NCI-H774 (cell line): ENCODE results near the gene ZNF691.
"Not testable (repeated sequence)": the region's sequence is repeated elsewhere in the genome, so short reads cannot be mapped to it uniquely, and the experiment has no call there.

Source experiments
- DNase-seq: peaks from one replicate; lab custom pipeline; 2025; lab: John Stamatoyannopoulos, UW

The ZNF691 gene

DNA sequence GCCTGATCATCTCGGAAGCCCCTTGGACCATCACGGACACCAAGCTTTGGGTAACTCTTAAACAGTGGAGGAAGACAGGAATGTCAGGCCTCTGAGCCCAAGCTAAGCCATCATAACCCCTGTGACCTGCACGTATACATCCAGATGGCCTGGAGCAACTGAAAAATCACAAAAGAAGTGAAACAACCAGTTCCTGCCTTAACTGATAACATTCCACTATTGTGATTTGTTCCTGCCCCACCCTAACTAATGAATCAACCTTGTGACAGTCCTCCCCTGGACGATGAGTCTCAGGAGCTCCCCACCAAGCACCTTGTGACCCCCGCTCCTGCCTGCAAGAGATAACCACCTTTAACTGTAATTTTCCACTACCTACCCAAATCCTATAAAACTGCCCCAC is 13.0 kb downstream of the ZNF691 start:
- DNase-seq, result not testable (repeated sequence)

DNA sequence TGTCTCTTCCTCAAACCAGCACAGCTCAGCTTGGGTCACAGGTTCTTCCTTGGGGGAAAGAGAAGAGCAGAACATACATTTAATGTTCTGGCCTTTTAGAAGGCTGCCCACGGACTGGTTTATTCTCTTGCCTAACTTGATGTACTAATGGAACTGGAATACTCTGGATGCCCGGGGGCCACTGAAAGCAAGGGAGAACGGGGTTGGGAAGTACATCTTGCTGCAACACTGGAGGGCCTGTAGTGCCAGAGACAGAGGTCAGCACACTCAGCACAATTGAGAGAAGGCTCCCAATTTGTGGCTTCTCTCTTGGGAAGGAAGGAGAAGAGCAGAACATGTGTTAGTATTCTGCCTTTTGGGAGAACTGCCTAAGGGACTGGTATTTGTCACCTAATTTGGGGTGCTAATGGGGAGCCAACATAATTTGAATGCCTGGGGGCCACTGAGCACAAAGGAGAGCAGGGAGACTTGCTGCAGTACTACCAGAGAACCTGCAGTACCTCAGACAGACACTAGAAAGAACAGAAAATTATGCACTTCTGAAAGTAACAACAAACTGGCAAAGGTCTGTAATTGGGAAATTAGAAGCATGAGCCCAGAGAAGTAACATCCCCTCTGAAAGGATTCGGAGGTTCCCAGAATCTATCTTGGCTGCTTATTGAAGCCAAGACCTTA is 14.1 kb downstream of the ZNF691 start:
- no peak for DNase-seq

DNA sequence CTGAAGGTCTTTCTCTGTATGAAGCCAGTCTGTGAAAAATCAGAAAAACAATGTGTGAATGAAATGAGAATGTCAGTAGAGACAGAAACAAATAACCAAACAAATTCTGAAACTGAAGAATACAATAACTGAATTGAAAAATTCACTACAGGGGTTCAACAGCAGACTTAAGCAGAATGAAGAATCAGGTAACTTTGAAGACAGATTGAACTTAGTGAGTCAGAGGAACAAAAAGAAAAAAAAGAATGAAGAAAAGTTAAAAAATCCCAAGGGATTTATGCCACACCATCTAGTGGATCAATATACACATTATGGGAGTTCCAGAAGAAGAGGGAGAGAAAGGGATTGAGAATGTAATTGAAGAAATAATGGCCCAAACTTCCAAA is 14.6 kb downstream of the ZNF691 start:
- no peak for DNase-seq

DNA sequence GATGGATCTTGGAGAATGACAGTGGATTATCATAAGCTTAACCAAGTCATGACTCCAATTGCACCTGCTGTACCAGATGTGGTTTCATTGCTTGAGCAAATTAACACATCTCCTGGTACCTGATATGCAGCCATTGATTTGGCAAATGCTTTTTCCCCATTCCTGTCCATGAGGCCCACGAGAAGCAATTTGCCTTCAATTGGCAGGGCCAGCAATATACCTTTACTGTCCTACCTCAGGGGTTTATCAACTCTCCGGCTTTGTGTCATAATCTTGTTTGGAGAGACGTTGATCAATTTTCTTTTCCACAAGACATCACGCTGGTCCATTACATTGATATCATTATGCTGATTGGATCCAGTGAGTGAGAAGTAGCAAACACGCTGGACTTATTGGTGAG is 20.1 kb downstream of the ZNF691 start:
- DNase-seq, result no peak

DNA sequence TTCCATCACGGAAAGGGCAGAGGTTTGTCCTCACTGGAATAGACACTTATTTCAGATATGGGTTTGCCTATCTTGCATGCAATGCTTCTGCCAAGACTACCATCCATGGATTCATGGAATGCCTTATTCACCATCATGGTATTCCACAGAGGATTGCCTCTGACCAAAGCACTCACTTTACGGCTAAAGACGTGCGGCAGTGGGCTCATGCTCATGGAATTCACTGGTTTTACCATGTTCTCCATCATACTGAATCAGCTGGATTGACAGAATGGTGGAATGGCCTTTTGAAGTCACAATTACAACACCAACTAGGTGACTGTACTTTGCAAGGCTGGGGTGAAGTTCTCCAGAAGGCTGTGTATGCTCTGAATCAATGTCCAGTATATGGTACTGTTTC is 22.1 kb downstream of the ZNF691 start:
- DNase-seq, result not testable (repeated sequence)

DNA sequence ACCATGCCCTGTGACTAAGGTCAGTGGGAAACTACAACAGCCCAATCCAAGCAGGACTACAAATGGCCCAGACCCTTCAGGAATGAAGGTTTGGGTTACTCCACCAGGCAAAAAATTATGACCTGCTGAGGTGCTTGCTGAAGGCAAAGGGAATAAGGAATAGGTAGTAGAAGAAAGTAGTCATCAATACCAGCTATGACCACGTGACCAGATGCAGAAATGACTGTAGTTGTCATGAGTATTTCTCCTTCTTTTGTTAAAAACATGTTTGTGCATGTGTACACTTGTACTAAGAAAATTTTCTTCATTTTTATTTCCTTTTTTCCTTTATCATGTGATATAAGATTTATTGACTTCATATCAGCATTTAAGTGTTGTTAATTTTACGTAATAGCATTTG is 22.8 kb downstream of the ZNF691 start:
- not testable (repeated sequence) for DNase-seq

DNA sequence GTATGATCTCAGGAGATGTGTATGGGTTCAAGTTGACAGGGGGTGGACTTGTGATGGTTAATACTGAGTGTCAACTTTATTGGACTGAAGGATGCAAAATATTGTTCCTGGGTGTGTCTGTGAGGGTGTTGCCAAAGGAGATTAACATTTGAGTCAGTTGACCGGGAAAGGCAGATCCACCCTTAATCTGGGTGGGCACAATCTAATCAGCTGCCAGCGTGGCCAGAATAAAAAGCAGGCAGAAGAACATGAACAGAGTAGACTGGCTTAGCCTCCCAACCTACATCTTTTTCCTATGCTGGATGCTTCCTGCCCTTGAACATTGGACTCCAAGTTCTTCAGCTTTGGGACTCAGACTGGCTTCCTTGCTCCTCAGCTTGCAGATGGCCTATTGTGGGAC is 23.3 kb downstream of the ZNF691 start:
- DNase-seq, result not testable (repeated sequence)

DNA sequence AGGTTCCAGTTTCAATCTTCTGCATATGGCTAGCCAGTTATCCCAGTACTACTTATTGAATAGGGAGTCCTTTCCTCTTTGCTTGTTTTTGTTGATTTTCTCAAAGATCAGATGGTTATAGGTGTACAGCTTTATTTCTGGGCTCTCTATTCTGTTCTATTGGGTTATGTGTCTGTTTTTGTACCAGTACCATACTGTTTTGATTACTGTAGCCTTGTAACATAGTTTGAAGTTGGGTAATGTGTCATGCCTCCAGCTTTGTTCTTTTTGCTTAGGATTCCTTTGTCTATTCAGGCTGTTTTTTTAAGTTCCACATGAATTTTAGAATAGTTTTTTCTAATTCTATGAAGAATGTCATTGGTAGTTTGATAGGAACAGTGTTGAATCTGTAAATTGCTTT is 26.7 kb downstream of the ZNF691 start:
- not testable (repeated sequence) for DNase-seq

DNA sequence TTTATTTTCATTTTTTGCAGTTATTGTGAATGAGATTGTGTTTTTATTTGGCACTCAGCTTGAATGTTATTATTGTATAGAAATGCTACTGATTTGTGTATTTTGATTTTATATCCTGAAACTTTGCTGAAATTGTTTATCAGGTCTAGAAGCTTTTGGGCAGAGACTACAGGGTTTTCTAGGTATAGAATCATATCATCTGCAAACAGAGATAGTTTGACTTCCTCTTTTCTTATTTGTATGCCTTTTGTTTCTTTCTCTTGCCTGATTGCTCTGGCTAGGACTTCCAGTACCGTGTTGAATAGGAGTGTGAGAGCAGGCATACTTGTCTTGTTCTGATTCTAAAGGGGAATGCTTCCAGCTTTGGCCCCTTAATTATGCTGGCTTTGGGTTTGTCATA is 27.3 kb downstream of the ZNF691 start:
- no peak for DNase-seq

DNA sequence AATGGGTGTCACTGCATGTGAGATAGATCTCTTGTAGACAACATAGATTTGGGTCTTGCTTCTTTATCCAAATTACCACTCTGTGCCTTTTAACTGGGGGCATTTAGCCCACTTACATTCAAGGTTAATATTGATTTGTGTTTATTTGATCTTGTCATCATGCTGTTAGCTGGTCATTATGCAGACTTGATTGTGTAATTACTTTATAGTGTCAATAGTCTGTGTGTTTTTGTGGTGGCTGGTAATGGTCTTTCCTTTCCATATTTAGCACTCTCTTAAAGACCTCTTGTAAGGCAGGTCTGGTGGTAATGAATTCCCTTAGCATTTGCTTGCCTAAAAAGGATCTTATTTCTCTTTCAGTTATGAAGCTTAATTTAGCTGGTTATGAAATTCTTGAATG is 29.6 kb downstream of the ZNF691 start:
- DNase-seq, result peak; percentile 54

DNA sequence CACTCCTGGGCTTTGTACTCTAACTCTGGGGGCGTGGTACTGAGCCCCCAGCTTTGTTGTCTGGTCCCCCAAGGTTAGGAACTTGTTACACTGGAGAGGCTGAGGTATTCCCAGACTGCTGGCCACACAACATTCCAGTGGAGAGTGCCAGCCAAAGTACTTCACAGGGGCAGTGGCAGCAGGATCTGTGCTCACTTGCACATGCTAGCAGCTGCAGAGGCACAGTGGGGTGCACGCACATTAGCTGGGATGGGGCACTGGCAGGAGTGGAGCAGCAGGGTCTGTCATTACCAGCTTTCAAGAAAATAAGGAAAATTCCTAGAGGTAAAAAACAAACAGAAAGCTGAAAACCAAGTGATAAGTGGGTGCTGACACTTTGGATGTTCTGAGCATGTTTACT is 31.0 kb downstream of the ZNF691 start:
- no peak for DNase-seq

DNA sequence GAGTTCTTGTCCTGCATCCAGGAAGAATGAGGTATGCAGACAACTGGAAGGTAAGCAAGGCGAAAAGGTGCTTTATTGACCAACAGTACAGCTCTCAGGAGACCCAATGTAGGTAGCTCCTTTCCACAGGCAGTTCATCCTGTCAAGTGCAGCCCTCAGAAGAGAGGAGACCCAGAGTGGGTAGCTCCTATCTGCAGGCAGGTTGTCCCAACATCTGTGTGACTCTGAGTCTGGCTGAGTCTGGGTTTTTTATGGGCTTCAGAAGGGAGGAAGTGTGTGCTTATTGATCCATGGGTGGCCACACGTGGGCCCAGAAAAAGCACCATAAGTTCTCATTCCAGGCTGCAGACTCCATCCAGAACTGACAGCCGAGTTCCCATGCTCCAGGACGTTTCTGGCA is 34.0 kb downstream of the ZNF691 start:
- DNase-seq, result no peak

DNA sequence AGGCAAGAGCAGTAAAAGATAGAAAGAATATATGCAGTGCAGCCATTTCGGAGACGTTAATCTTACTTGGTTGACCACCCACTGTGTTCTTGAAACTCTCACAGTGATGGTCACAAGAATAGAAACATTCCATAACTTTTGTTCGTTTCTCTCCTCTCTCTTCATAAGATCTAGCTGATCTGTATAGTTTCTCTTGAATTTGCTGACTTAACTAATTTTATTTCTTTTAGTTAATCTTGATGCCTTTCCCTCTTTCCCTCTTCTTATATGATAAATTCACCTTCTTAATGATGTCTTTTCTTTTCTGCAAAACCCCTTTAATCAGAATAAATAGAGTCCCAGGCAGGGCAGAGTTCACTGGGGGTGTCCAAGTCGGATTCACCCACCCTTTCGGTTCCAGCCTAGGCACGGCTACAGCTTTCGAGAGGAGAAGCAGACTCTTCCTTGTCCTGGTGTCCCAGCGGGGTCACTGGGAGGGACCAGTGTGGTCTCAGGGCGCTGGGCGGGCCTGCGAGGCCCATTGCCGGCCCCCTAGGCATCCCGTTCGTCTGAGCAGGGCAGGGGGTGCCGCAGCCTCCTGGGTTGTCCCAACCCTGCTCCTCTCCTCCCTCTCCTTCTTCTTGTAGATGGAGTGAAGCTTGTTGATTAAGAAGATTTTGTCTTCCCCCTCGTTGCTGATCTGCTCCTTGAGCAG is 39.8 kb downstream of the ZNF691 start:
- DNase-seq, result no peak

DNA sequence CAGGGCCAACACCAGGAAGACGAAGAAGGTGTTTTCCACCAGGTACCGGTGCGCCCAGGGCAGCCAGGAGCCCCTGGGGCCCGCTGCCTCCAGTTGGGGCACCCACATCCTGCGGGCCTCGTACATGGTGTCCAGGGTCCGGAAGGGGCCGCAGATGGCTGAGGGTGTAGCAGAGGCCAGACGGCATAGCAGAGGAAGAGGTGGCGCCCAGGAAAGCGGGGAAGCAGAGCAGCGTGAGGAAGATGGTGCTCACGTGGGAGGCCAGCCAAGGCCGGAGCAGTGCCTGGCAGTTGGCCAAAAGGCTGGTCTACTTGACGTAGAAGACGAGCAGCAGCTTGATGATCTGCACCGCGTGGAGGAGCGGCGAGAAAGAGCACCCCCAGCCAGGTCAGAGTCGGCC is 40.4 kb downstream of the ZNF691 start:
- DNase-seq, result no peak

DNA sequence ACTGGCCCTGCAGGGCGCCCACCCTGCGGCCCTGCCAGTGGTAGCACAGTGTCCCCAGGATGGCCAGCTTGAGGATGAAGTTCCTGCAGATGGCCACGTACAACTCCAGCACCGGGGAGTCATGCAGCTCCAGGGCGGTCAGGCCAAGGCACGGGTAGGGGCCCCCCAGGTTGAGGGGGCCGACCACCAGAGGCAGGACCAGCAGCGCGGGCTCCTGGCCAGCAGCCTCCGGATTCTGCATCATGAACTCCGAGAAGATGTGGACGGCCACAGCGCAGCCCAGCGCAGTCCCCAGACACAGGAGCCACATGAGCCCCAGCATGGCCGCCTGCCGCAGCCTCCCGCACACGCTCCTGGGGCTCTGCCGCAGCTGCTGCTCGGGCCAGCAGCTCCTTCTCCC is 41.0 kb downstream of the ZNF691 start:
- DNase-seq, result no peak

DNA sequence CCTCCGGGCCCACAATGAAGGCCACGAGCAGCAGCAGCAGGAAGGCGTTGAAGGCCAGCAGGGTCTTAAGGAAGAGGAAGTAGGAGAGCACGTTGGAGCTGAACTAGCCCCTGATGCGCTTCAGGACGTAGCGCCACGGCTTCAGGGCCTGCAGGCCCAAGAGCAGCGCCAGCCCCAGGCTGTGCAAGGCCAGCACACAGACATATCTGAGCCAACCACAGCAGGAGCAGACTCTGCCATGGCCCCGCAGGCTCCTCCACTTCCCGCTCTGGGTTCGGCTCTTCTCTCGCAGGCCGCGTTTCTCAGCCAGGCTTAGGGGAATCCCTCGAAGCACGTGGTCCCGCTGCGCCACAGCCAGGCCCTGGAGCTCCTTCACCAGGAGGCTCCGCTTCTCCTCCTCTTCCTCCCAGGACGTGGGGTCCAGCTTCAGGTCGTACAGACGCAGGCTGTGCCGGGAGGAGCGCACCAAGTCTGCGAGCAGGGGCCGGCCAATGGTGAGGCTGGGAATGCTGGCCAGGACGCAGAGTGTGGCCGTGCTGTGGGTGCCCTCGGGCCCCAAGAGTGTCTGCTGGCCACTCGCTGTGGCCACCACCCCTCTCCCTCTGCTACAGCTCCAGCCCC is 41.7 kb downstream of the ZNF691 start:
- no peak for DNase-seq

DNA sequence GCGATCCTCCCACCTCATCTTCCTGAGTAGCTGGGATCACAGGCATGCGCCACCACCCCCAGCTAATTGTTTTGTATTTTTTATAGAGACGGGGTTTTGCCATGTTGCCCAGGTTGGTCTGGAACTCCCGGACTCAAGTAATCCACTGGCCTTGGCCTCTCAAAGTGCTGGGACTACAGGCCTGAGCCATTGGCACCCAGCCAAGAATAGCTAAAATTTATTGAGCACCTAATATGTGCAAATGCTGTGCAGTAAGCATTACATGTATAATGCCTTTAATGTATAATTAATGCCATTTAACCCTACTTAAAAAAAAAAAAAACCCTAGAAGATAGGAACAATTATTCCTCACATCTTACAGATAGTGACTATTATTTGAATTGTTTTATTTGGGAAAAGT is 42.9 kb downstream of the ZNF691 start:
- no peak for DNase-seq

DNA sequence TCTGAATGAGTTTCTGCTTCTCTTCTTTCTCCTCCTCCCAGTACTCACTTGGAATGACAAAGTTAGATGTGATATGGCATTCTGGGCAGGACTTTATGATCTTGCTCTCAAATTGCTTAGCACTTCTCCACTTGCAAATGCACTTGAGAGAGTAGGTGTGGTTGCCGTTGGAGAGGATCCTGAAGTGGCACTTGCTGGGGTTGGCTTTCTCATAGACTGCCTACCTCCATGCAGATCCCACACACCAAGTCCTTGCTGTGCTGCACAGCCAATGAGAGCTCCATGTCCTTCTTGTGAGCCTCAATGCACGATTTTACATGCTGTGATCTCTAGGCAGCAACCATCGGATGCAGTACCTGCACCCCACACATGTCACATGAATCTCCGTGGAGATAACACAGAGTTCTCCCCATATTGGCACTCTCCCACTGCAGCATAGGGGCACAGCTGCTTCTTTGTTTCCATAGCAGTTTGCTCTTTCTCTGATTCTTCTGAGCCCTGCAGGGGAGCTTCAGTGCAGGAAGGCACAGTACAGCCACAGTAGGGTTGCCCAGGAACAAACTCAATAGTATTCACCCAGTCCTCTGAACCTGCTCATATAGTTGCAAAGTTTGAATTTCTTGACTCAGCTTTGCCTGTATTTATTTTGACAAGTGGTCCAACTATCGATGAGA is 45.2 kb downstream of the ZNF691 start:
- no peak for DNase-seq

DNA sequence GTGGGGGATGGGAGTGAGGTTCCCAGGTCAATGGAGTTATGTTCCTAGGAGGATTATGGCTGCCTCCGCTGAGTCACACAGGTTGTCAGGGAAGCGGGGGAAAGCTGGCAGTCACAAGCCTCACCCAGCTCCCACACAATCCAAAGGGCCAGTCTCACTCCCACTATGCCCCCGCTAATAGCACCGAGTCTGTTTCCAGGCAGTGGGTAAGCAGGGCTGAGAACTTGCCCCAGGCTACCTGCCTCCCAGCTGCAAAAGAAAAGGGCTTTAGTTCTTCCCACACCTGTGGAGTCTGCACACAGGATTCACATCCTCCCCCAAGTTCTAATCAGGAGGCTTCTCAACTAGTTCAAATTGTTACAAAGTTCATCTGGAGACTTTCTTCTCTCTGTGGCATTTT is 53.5 kb downstream of the ZNF691 start:
- not testable (repeated sequence) for DNase-seq
